MM.1S (cell line): ENCODE measurements around the gene ACVR1.

Source experiments
- DNase-seq: peaks from one replicate; pipeline ENCODE4 v3.0.0-alpha.2; 2015
- H2AFZ ChIP-seq: fragments of 300-600 bp; sonication (generic); 2 replicates; pipeline ENCODE4 v1.6.0; 2016; ENCODE audit warnings: antibody characterized with exemption, low read length
- H3F3A ChIP-seq: fragments of 300-600 bp; sonication (generic); 2 replicates; pipeline ENCODE4 v1.6.1; 2016; ENCODE audit warnings: mild to moderate bottlenecking, antibody characterized with exemption, low read length, moderate library complexity, mixed read lengths; ENCODE audit not compliant: insufficient read depth
- H3K27ac ChIP-seq: fragments of 300-600 bp; sonication (generic); 2 replicates; pipeline ENCODE4 v1.5.1; 2016; ENCODE audit warnings: mild to moderate bottlenecking, low read length
- H3K27me3 ChIP-seq: fragments of 300-600 bp; sonication (generic); replicated peaks from 2 replicates; pipeline ENCODE4 v1.6.0; 2016; ENCODE audit warnings: low read length; ENCODE audit not compliant: insufficient read depth
- H3K36me3 ChIP-seq: fragments of 300-600 bp; sonication (generic); replicated peaks from 2 replicates; pipeline ENCODE4 v1.6.1; 2016; ENCODE audit warnings: mild to moderate bottlenecking, low read length, mixed read lengths; ENCODE audit not compliant: insufficient read depth
- H3K4me1 ChIP-seq: fragments of 300-600 bp; sonication (generic); 2 replicates; pipeline ENCODE4 v1.6.1; 2016; ENCODE audit warnings: low read length, mixed read lengths
- H3K4me2 ChIP-seq: fragments of 300-600 bp; sonication (generic); 2 replicates; pipeline ENCODE4 v1.6.0; 2016; ENCODE audit warnings: low read depth, low read length
- H3K4me3 ChIP-seq: fragments of 300-600 bp; sonication (generic); 2 replicates; pipeline ENCODE4 v1.5.1; 2016; ENCODE audit warnings: low read length, mixed read lengths
- H3K79me2 ChIP-seq: fragments of 300-600 bp; sonication (generic); 2 replicates; pipeline ENCODE4 v1.6.1; 2016; ENCODE audit warnings: mixed run types, low read length, mixed read lengths
- H3K9ac ChIP-seq: fragments of 300-600 bp; sonication (generic); 2 replicates; pipeline ENCODE4 v1.6.1; 2016; ENCODE audit warnings: low read length, mixed read lengths
- H3K9me2 ChIP-seq: fragments of 300-600 bp; sonication (generic); replicated peaks from 2 replicates; pipeline ENCODE4 v1.6.1; 2016; ENCODE audit warnings: mild to moderate bottlenecking, low read length, mixed read lengths; ENCODE audit not compliant: insufficient read depth
- H3K9me3 ChIP-seq: fragments of 300-600 bp; sonication (generic); replicated peaks from 2 replicates; pipeline ENCODE4 v1.6.1; 2016; ENCODE audit warnings: mild to moderate bottlenecking, low read length, mixed read lengths; ENCODE audit not compliant: insufficient read depth
- H4K20me1 ChIP-seq: fragments of 300-600 bp; sonication (generic); 2 replicates; pipeline ENCODE4 v1.6.1; 2016; ENCODE audit warnings: mild to moderate bottlenecking, low read length, moderate library complexity, mixed read lengths; ENCODE audit not compliant: insufficient read depth
- CTCF ChIP-seq: fragments of 300-600 bp; sonication (generic); IDR thresholded peaks from 2 replicates; pipeline ENCODE4 v1.5.1; 2016; ENCODE audit warnings: antibody characterized with exemption, low read length, mixed read lengths
- EZH2 ChIP-seq: fragments of 300-600 bp; sonication (generic); optimal IDR thresholded peaks from 2 replicates; pipeline ENCODE3; 2017; ENCODE audit warnings: low read depth, mild to moderate bottlenecking, antibody characterized with exemption, low read length, mixed read lengths
- EZH2phosphoT487 ChIP-seq: fragments of 300-600 bp; sonication (generic); IDR thresholded peaks from 2 replicates; pipeline ENCODE4 v1.6.1; 2018; ENCODE audit warnings: antibody characterized with exemption, low read length

ACVR1 gene

GRCh38 chr2:157825885-157826284, 50.2 kb downstream of the ACVR1 start:
- H3F3A ChIP-seq, result no peaks in the 10 kb centered on the region
- no peak overlapping the region for H3K9ac ChIP-seq
- H2AFZ ChIP-seq, result no peak overlapping the region
- no peaks in the 10 kb centered on the region for H3K36me3 ChIP-seq
- no peaks in the 10 kb centered on the region for H3K4me1 ChIP-seq
- H3K9me3 ChIP-seq, result no peaks in the 10 kb centered on the region
- H3K27ac ChIP-seq, result no peak overlapping the region
- no peak for TF ChIP-seq CTCF
- TF ChIP-seq EZH2phosphoT487, result no peak
- TF ChIP-seq EZH2, result no peak
- no peak overlapping the region for H3K4me2 ChIP-seq
- DNase-seq, result no peak
- no peaks in the 10 kb centered on the region for H3K27me3 ChIP-seq
- no peaks in the 10 kb centered on the region for H4K20me1 ChIP-seq
- no peaks in the 10 kb centered on the region for H3K9me2 ChIP-seq
- no peaks in the 10 kb centered on the region for H3K79me2 ChIP-seq
- no peak overlapping the region for H3K4me3 ChIP-seq

GRCh38 chr2:157822993-157823392, 53.1 kb downstream of the ACVR1 start:
- Histone ChIP-seq H2AFZ (no peak overlapping the region), H3K27ac (no peak overlapping the region), H3K9me3 (no peaks in the 10 kb centered on the region), H3K9me2 (no peaks in the 10 kb centered on the region), H3K27me3 (no peaks in the 10 kb centered on the region), H3K4me1 (no peaks in the 10 kb centered on the region), H3K36me3 (no peaks in the 10 kb centered on the region), H4K20me1 (no peaks in the 10 kb centered on the region), H3K4me2 (no peak overlapping the region), H3F3A (no peaks in the 10 kb centered on the region), H3K4me3 (no peak overlapping the region), H3K9ac (no peak overlapping the region), H3K79me2 (no peaks in the 10 kb centered on the region)
- DNase-seq, result no peak
- TF ChIP-seq CTCF (no peak), EZH2 (no peak), EZH2phosphoT487 (no peak)

GRCh38 chr2:157822533-157822932, 53.6 kb downstream of the ACVR1 start:
- Histone ChIP-seq H3K9ac (no peak overlapping the region), H4K20me1 (no peaks in the 10 kb centered on the region), H3K4me1 (no peaks in the 10 kb centered on the region), H2AFZ (no peak overlapping the region), H3K4me3 (no peak overlapping the region), H3K27ac (no peak overlapping the region), H3K4me2 (no peak overlapping the region), H3F3A (no peaks in the 10 kb centered on the region), H3K9me3 (no peaks in the 10 kb centered on the region), H3K79me2 (no peaks in the 10 kb centered on the region), H3K27me3 (no peaks in the 10 kb centered on the region), H3K9me2 (no peaks in the 10 kb centered on the region), H3K36me3 (no peaks in the 10 kb centered on the region)
- no peak for DNase-seq
- no peak for TF ChIP-seq EZH2phosphoT487
- no peak for TF ChIP-seq CTCF
- TF ChIP-seq EZH2, result no peak
